GM23338 (cell line): ENCODE data around the gene ITPR2.

ENCODE experiments used
- CREB1 ChIP-seq: fragments of 250-450 bp; sonication (Bioruptor Pico); IDR thresholded peaks from 2 replicates; pipeline ENCODE4 v1.5.0; 2020; ENCODE audit warnings: low read depth, mild to moderate bottlenecking, moderate library complexity
- EZH2 ChIP-seq: fragments of 200-600 bp; sonication (generic); IDR thresholded peaks from one replicate; pipeline ENCODE4 v1.8.0; 2017; ENCODE audit warnings: antibody characterized with exemption, mild to moderate bottlenecking, low read depth; ENCODE audit not compliant: unreplicated experiment
- EZH2phosphoT487 ChIP-seq: fragments of 200-600 bp; sonication (generic); IDR thresholded peaks from one replicate; pipeline ENCODE4 v1.8.1; 2018; ENCODE audit warnings: antibody characterized with exemption; ENCODE audit not compliant: unreplicated experiment
- JUNB ChIP-seq: IDR thresholded peaks from one replicate; pipeline ENCODE4 v1.6.1; 2016; ENCODE audit warnings: antibody characterized with exemption; ENCODE audit not compliant: unreplicated experiment
- POLR2AphosphoS5 ChIP-seq: IDR thresholded peaks from 2 replicates; pipeline ENCODE4 v1.6.1; 2016; ENCODE audit warnings: antibody characterized with exemption, low read depth
- STAT1 ChIP-seq: IDR thresholded peaks from one replicate; pipeline ENCODE4 v1.6.1; 2016; ENCODE audit warnings: antibody characterized with exemption; ENCODE audit not compliant: unreplicated experiment
- ZNF114 ChIP-seq: fragments of 250-450 bp; sonication (Bioruptor Pico); IDR thresholded peaks from 2 replicates; pipeline ENCODE4 v1.5.0; 2020; ENCODE audit warnings: mild to moderate bottlenecking, moderate library complexity
- ZNF331 ChIP-seq: fragments of 250-450 bp; sonication (Bioruptor Pico); IDR thresholded peaks from 2 replicates; pipeline ENCODE4 v1.5.0; 2020; ENCODE audit warnings: low read depth, mild to moderate bottlenecking, moderate library complexity
- TF ChIP-seq, protein P1 (sequence below), 2 experiments: fragments of 200-600 bp in 1 of 2; sonication (generic) in 1 of 2; conservative IDR thresholded peaks; 2 replicates each; pipeline versions ENCODE4 v1.5.1 to v1.6.1; 2016 to 2017; ENCODE audit warnings: antibody characterized with exemption in 2 of 2, low read depth in 2 of 2, mild to moderate bottlenecking in 2 of 2, moderate library complexity in 1 of 2
- TF ChIP-seq, protein P2 (sequence below): IDR thresholded peaks from one replicate; pipeline ENCODE4 v1.6.1; 2018; ENCODE audit warnings: antibody characterized with exemption; ENCODE audit not compliant: unreplicated experiment
- TF ChIP-seq, protein P3 (sequence below): IDR thresholded peaks from 2 replicates; pipeline ENCODE4 v1.6.1; 2016; ENCODE audit warnings: antibody characterized with exemption

DNA sequence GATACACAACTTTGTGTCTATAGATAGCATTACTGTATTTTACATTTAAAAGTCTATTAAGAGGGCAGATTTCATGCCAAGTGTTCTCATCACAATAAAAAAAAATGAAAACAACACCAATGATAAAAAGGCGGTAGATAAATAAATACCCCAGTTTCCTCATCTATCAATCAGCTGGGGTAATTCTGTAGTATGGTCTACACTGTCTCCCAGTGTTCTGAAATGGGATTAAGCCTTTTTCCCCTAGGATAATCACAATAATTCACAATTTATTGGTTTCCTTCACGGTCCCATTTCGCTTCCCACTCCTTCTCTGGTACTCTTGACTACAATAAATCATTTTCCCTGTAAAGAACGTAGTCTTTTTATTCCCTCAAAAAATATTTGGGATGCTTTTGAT lies 523.4 kb downstream of the ITPR2 start:
- TF ChIP-seq, protein P1, sequence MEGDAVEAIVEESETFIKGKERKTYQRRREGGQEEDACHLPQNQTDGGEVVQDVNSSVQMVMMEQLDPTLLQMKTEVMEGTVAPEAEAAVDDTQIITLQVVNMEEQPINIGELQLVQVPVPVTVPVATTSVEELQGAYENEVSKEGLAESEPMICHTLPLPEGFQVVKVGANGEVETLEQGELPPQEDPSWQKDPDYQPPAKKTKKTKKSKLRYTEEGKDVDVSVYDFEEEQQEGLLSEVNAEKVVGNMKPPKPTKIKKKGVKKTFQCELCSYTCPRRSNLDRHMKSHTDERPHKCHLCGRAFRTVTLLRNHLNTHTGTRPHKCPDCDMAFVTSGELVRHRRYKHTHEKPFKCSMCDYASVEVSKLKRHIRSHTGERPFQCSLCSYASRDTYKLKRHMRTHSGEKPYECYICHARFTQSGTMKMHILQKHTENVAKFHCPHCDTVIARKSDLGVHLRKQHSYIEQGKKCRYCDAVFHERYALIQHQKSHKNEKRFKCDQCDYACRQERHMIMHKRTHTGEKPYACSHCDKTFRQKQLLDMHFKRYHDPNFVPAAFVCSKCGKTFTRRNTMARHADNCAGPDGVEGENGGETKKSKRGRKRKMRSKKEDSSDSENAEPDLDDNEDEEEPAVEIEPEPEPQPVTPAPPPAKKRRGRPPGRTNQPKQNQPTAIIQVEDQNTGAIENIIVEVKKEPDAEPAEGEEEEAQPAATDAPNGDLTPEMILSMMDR (conservative IDR thresholded peaks at IDR 0.05; ENCODE audit: low read depth in 2 of 2): no peak; a peak in 2 of 4 replicates
- TF ChIP-seq POLR2AphosphoS5: no peak
- no peak for TF ChIP-seq EZH2
- no peak for TF ChIP-seq STAT1
- no peak for TF ChIP-seq CREB1 (CRISPR knock-in tag)
- no peak for TF ChIP-seq JUNB
- TF ChIP-seq EZH2phosphoT487: no peak
- TF ChIP-seq, protein P2, sequence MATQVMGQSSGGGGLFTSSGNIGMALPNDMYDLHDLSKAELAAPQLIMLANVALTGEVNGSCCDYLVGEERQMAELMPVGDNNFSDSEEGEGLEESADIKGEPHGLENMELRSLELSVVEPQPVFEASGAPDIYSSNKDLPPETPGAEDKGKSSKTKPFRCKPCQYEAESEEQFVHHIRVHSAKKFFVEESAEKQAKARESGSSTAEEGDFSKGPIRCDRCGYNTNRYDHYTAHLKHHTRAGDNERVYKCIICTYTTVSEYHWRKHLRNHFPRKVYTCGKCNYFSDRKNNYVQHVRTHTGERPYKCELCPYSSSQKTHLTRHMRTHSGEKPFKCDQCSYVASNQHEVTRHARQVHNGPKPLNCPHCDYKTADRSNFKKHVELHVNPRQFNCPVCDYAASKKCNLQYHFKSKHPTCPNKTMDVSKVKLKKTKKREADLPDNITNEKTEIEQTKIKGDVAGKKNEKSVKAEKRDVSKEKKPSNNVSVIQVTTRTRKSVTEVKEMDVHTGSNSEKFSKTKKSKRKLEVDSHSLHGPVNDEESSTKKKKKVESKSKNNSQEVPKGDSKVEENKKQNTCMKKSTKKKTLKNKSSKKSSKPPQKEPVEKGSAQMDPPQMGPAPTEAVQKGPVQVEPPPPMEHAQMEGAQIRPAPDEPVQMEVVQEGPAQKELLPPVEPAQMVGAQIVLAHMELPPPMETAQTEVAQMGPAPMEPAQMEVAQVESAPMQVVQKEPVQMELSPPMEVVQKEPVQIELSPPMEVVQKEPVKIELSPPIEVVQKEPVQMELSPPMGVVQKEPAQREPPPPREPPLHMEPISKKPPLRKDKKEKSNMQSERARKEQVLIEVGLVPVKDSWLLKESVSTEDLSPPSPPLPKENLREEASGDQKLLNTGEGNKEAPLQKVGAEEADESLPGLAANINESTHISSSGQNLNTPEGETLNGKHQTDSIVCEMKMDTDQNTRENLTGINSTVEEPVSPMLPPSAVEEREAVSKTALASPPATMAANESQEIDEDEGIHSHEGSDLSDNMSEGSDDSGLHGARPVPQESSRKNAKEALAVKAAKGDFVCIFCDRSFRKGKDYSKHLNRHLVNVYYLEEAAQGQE: no peak
- TF ChIP-seq ZNF331 (CRISPR knock-in tag): no peak
- no peak for TF ChIP-seq ZNF114 (CRISPR knock-in tag)
- TF ChIP-seq, protein P3, sequence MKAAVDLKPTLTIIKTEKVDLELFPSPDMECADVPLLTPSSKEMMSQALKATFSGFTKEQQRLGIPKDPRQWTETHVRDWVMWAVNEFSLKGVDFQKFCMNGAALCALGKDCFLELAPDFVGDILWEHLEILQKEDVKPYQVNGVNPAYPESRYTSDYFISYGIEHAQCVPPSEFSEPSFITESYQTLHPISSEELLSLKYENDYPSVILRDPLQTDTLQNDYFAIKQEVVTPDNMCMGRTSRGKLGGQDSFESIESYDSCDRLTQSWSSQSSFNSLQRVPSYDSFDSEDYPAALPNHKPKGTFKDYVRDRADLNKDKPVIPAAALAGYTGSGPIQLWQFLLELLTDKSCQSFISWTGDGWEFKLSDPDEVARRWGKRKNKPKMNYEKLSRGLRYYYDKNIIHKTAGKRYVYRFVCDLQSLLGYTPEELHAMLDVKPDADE: no peak
